ENCODE data around the gene RC3H2.

The RC3H2 gene

GRCh38 chr9:122948313-122948712 lies 43.2 kb upstream of the RC3H2 start:
- TF ChIP-seq CREB5 (CRISPR knock-in tag; IDR thresholded peaks at IDR 0.05; ENCODE audit: low read depth) (no peak), ZNF70 (CRISPR knock-in tag; IDR thresholded peaks at IDR 0.05) (no peak), ZNF565 (CRISPR knock-in tag; conservative IDR thresholded peaks at IDR 0.05; ENCODE audit: low read depth) (no peak), BACH2 (CRISPR knock-in tag; IDR thresholded peaks at IDR 0.05; ENCODE audit: borderline replicate concordance) (no peak), OSR1 (CRISPR knock-in tag; IDR thresholded peaks at IDR 0.05) (no peak), ZFP30 (CRISPR knock-in tag; IDR thresholded peaks at IDR 0.05) (no peak), TOX (CRISPR knock-in tag; IDR thresholded peaks at IDR 0.05; ENCODE audit: borderline replicate concordance) (no peak), ESRRG (CRISPR knock-in tag; IDR thresholded peaks at IDR 0.05) (no peak), ZC3H10 (CRISPR knock-in tag; IDR thresholded peaks at IDR 0.05) (no peak), TSHZ2 (CRISPR knock-in tag; IDR thresholded peaks at IDR 0.05) (no peak), CSRNP3 (CRISPR knock-in tag; IDR thresholded peaks at IDR 0.05) (no peak), PATZ1 (CRISPR knock-in tag; IDR thresholded peaks at IDR 0.05; ENCODE audit: borderline replicate concordance) (no peak), ZNF8 (CRISPR knock-in tag; IDR thresholded peaks at IDR 0.05) (no peak), ISL1 (CRISPR knock-in tag; IDR thresholded peaks at IDR 0.05) (no peak), ARNTL (CRISPR knock-in tag; IDR thresholded peaks at IDR 0.05; ENCODE audit: borderline replicate concordance, low read depth) (no peak), CSDC2 (CRISPR knock-in tag; IDR thresholded peaks at IDR 0.05) (no peak), RARB (CRISPR knock-in tag; IDR thresholded peaks at IDR 0.05) (no peak), POU6F1 (CRISPR knock-in tag; IDR thresholded peaks at IDR 0.05; ENCODE audit: borderline replicate concordance, low read depth) (no peak)
- ATAC-seq: no peak

- no peak for ATAC-seq
- TF ChIP-seq PPARA (CRISPR knock-in tag; IDR thresholded peaks at IDR 0.05; ENCODE audit: borderline replicate concordance) (no peak), CREB5 (CRISPR knock-in tag; IDR thresholded peaks at IDR 0.05; ENCODE audit: low read depth) (no peak), POU6F1 (CRISPR knock-in tag; IDR thresholded peaks at IDR 0.05; ENCODE audit: borderline replicate concordance, low read depth) (no peak), RARB (CRISPR knock-in tag; IDR thresholded peaks at IDR 0.05) (no peak), ZFP3 (CRISPR knock-in tag; IDR thresholded peaks at IDR 0.05) (no peak), BACH2 (CRISPR knock-in tag; IDR thresholded peaks at IDR 0.05; ENCODE audit: borderline replicate concordance) (no peak), ZFP30 (CRISPR knock-in tag; IDR thresholded peaks at IDR 0.05) (no peak), CSRNP3 (CRISPR knock-in tag; IDR thresholded peaks at IDR 0.05) (no peak), ESRRG (CRISPR knock-in tag; IDR thresholded peaks at IDR 0.05) (no peak), ZNF70 (CRISPR knock-in tag; IDR thresholded peaks at IDR 0.05) (no peak), SNAI2 (CRISPR knock-in tag; IDR thresholded peaks at IDR 0.05) (no peak), OSR1 (CRISPR knock-in tag; IDR thresholded peaks at IDR 0.05) (no peak), GLIS3 (CRISPR knock-in tag; IDR thresholded peaks at IDR 0.05) (no peak), ZNF565 (CRISPR knock-in tag; conservative IDR thresholded peaks at IDR 0.05; ENCODE audit: low read depth) (no peak)
Observed at GRCh38 chr9:122946461-122947005, 41.4 kb upstream of the RC3H2 start.

Measured in SK-N-SH treated with all-trans-retinoic acid at 6 μM for 48 hours (cell line).